ENCODE measurements around the gene GDAP1L1. TPM values are rescaled to one million over a fixed set of nuclear protein-coding genes. Genes with fewer than 3 reads are reported as not detected.
A peak's percentile ranks its signal among the peaks of the same experiment; 100 is the strongest.

GDAP1L1 gene
- total RNA-seq, 1 experiment from 2014 or later = 0.54 TPM

DNA sequence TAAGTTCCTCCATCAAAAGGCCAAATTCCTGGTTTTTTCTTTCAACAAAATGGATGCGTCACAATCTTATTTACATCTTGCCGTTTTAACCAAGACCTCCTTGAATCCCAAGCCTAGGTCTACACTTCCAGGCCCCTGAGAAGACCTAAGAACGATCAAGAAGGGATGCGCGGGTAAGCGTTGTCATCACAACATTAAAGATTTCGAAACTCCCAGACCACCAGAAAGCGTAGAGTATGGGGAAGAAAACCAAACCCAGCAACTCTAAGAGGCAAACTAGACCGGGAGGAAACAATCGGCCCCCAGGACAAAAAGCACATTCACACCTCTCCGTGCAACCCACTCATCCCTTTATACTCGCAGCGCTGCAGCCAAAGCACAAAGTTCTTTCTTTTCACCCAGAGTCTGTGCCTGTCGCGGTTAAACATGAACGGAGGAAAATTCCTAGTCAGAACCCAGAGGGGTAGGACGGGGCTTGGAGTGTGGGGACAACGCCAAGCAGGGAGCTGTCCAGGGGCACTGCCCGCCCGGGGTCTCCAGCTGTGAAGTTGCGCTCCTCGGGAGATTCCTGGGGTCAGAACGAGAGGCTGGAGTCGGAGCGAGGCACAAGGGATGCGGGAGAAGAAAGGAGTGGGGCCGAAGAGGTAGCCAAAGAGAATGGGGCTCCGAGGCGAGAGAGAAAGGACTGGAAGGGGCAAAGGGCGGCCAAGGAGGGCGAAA is 37.3 kb upstream of the GDAP1L1 start:
- H3K9me3 ChIP-seq (ENCODE audit: low read depth, low read length, poor library complexity, severe bottlenecking) = no peaks in the 10 kb centered on the region
- peaks cover 20% of the 10 kb centered on the region for H3K4me1 ChIP-seq (ENCODE audit: insufficient read depth, low read length, poor library complexity, severe bottlenecking)
- DNase-seq (ENCODE audit: low spot score) = peak; percentile 27
- intact Hi-C loops (cut with micrococcal nuclease; ENCODE audit: unreplicated experiment) = loop anchor here (10.0 kb wide), 1 partner anchor 525 kb away; no protein-coding TSS in a partner anchor
- H3K27me3 ChIP-seq (replicated peaks; ENCODE audit: insufficient read depth, low read depth, low read length, poor library complexity) = no peaks in the 10 kb centered on the region
- TF ChIP-seq EZH2 (IDR thresholded peaks at IDR 0.05; ENCODE audit: borderline replicate concordance, low read depth, low read length, poor library complexity, severe bottlenecking) (no peak), CTCF (conservative IDR thresholded peaks at IDR 0.05; ENCODE audit: low read depth, low read length) (no peak)
- CTCF ChIA-PET = interaction anchor here (0.8 kb wide), 1 partner anchor 20 kb away, joined by 3 read pairs; no protein-coding TSS in a partner anchor
- H3K36me3 ChIP-seq (ENCODE audit: insufficient read depth, low read length, poor library complexity, severe bottlenecking) = peaks cover 15% of the 10 kb centered on the region
- BruUV-seq (replicated peaks) = TSS peak; percentile 42
- H3K4me3 ChIP-seq (ENCODE audit: low read depth, low read length, poor library complexity, severe bottlenecking) = peak overlapping the region; percentile 95
- H3K27ac ChIP-seq (ENCODE audit: low read depth, low read length, poor library complexity, severe bottlenecking) = peak overlapping the region; percentile 94
- POLR2A ChIA-PET (ENCODE audit: low non-redundant PET) = no interaction called here

DNA sequence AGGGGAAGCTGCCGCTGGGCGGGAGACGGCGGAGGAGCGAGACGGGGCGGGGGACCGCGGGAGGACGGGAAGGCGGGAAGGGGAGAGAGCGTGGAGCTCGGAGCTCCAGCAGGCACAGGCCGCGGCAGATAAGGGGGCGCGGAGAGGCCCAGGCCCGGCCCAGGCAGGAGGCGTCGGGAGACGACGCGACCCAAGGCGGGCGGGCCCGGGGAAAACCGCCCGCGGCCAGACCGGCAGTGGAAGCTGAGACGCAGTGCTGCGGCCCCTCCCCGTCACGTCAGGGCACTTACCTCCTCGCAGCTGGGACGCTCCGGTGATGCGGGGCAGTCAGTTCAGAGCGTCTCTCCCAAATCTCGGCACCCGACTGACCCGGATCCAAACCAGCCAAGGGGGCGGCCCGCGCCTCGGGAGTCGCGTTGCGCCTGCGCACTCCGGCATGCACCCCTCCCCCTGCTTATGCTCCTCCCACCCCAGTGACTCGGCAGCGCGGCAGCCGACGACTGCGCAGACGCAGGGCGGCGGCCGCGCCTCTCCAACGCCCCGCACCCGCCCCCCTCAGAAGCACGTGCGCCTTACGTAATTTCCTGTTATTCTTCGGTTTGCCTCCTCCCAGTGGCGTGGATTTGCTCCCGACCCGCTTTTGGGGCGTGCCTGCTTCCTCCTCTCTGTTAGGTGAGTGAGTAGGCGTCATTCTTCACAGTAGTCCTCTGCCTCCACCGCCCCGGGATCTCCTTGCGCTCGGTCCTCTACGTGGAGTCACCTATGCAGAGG is 36.5 kb upstream of the GDAP1L1 start, which contains the start of gene OSER1:
OSER1 (minus strand) TSS at position 366 of the 771 bp plus-strand sequence. CDS start 3,814 bp downstream, outside the sequence.
- Histone ChIP-seq H3K9me3 (ENCODE audit: low read depth, low read length, poor library complexity, severe bottlenecking) (no peaks in the 10 kb centered on the region), H3K27me3 (replicated peaks; ENCODE audit: insufficient read depth, low read depth, low read length, poor library complexity) (no peaks in the 10 kb centered on the region), H3K27ac (ENCODE audit: low read depth, low read length, poor library complexity, severe bottlenecking) (peak within 1 kb of the TSS; percentile 94), H3K4me3 (ENCODE audit: low read depth, low read length, poor library complexity, severe bottlenecking) (peak within 1 kb of the TSS; percentile 95), H3K36me3 (ENCODE audit: insufficient read depth, low read length, poor library complexity, severe bottlenecking) (peaks cover 9% of the 10 kb centered on the region), H3K4me1 (ENCODE audit: insufficient read depth, low read length, poor library complexity, severe bottlenecking) (peaks cover 20% of the 10 kb centered on the region)
- TF ChIP-seq CTCF (conservative IDR thresholded peaks at IDR 0.05; ENCODE audit: low read depth, low read length) (no peak), EZH2 (IDR thresholded peaks at IDR 0.05; ENCODE audit: borderline replicate concordance, low read depth, low read length, poor library complexity, severe bottlenecking) (no peak)
- CTCF ChIA-PET = interaction anchor here (0.8 kb wide), 1 partner anchor 21 kb away, joined by 3 read pairs; no protein-coding TSS in a partner anchor
- DNase-seq (ENCODE audit: low spot score) = peak; percentile 98
- POLR2A ChIA-PET (ENCODE audit: low non-redundant PET) = no interaction called here
- BruUV-seq (replicated peaks) = no TSS peak
- intact Hi-C loops (cut with micrococcal nuclease; ENCODE audit: unreplicated experiment) = loop anchor here (10.0 kb wide), 1 partner anchor 524 kb away; no protein-coding TSS in a partner anchor

GRCh38 chr20:44211177-44212039 is 35.7 kb upstream of the GDAP1L1 start:
- Histone ChIP-seq H3K27ac (ENCODE audit: low read depth, low read length, poor library complexity, severe bottlenecking) (peak overlapping the region; percentile 94), H3K27me3 (replicated peaks; ENCODE audit: insufficient read depth, low read depth, low read length, poor library complexity) (no peaks in the 10 kb centered on the region), H3K4me1 (ENCODE audit: insufficient read depth, low read length, poor library complexity, severe bottlenecking) (peaks cover 20% of the 10 kb centered on the region), H3K36me3 (ENCODE audit: insufficient read depth, low read length, poor library complexity, severe bottlenecking) (peaks cover 4% of the 10 kb centered on the region), H3K4me3 (ENCODE audit: low read depth, low read length, poor library complexity, severe bottlenecking) (peak overlapping the region; percentile 95), H3K9me3 (ENCODE audit: low read depth, low read length, poor library complexity, severe bottlenecking) (no peaks in the 10 kb centered on the region)
- ChIA-PET CTCF (no interaction called here), POLR2A (ENCODE audit: low non-redundant PET) (no interaction called here)
- BruUV-seq (replicated peaks) = TSS peak; percentile 90
- DNase-seq (ENCODE audit: low spot score) = no peak
- intact Hi-C loops (cut with micrococcal nuclease; ENCODE audit: unreplicated experiment) = loop anchor here (10.0 kb wide), 1 partner anchor 523 kb away; no protein-coding TSS in a partner anchor
- TF ChIP-seq EZH2 (IDR thresholded peaks at IDR 0.05; ENCODE audit: borderline replicate concordance, low read depth, low read length, poor library complexity, severe bottlenecking) (no peak), CTCF (conservative IDR thresholded peaks at IDR 0.05; ENCODE audit: low read depth, low read length) (no peak)

Data from A673 (cell line).